Measurements from ENCODE around the gene NPLOC4.

Gene NPLOC4

DNA sequence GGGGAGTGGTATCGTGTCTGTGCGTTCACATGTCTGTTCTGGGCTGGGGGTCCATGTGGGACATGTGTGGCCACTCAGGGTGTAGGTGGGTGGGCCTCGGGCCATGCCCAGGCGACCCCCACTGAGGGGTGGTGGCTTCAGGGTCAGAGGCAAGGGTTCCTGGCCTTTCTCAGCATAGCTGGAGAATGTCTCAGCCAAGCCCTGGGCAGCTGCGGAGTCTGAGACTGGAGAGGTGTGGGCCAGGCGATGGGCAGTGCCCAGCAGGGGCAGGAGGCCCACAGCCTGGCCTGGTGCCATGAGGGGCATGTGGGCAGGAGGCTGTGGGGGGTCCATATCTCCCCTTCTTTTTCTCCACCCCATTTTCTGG, 107.5 kb downstream of the NPLOC4 start:
- DNase-seq = no peak

GRCh38 chr17:81528651-81529436, 108.1 kb downstream of the NPLOC4 start:
- no peak for DNase-seq

GRCh38 chr17:81528384-81528650, 108.6 kb downstream of the NPLOC4 start:
- no peak for DNase-seq

GRCh38 chr17:81527591-81528383, 109.1 kb downstream of the NPLOC4 start, which contains the start of gene FSCN2:
Gene FSCN2 (plus strand): TSS chr17:81528377. CDS start chr17:81528532, 155 bp downstream.
- DNase-seq = no peak

DNA sequence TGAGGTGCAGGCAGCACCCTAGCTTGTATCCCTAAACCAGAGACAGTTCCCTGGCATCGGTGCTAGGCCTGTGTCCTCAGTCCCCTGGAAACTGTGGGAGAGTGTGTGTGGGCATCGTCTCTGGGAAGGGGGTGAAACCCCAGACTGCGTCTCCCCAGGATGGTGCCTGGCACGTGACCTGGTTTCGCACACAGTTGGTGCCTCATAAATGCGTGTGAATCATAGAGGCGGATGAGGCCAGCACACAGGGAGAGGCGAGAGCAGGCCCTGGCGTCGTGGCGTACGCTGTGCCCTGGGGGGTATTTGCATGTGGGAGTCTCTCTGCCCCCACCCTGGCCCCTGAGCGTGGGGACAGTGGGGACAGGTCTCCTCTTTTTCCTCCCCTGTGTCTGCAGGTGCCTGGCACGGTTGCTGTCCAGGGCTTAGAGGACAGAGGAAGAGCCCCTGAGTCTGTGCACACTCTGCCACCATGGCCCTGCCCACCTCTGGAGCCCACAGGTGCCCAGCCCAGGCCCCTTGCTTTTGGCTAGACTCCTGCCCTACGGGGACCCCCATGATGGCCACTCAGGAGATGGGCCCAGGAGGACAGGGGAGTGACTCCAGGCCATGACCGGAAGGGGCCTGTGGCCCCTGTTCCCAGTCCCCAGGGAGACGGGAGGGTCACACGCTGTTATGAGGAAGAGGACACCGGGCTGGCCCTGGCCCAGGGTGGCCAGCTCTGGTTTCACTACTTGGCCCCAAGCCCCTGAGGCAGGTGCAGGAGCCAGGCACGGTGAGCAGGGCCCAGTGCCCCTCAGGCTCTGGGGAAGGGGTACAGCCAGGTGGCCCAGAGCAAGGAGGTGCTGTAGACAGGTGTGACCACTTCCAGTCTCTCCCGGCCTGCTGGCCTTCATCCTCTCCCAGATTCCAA, 110.0 kb downstream of the NPLOC4 start:
- DNase-seq = no peak

DNA sequence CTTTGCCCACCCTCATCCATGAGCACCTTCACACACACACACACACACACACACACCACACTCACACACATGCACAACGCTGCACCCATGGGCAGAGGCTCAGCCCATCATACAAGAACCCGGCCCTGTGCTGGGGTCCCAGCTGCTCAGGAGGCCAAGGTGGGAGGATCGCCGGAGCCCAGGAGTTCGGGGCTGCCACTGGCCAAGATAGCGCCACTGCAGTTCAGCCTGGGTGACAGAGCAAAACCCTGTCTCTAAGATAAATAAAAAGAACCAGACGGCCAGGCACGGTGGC, 112.1 kb downstream of the NPLOC4 start:
- DNase-seq = no peak

DNA sequence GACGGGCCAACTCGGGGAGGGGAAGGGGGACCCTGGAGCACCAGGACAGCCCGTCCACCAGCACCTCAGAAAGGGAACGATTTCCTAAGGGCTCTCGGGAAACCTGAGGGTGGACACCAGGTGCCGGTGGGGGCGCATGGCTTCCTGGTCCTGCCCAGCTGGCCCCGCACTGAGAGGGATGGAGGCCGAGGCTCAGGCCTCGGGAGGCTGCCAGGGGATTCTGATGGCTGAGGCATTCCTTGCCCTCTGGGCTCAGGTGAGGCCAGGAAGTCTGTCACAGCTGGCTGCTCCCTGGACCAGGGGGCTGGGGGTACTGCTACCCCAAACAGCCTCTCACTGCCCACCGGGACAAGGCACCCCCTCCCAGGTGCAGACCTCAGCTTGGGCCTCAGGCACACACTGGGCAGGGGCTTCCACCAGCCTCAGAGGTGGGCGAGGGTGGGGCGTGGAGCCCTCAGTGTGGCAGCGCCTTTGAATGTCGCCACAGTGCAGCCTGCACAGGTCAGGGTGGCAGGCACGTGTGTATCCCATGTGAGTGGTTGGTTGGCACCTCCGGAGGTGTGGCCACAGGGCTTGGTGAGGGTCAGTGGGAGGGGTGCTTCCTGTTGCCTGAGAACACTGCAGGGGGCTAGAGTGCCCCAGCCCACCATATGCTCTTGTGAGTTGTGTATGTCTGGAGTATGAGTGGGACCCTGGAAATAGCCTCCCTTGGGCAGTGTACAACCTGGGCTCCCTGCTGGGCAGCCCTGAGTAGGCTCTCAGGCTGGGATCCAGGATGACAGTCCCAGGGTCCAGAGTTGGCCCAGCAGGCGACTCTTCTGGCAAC, 112.7 kb downstream of the NPLOC4 start:
- no peak for DNase-seq

DNA sequence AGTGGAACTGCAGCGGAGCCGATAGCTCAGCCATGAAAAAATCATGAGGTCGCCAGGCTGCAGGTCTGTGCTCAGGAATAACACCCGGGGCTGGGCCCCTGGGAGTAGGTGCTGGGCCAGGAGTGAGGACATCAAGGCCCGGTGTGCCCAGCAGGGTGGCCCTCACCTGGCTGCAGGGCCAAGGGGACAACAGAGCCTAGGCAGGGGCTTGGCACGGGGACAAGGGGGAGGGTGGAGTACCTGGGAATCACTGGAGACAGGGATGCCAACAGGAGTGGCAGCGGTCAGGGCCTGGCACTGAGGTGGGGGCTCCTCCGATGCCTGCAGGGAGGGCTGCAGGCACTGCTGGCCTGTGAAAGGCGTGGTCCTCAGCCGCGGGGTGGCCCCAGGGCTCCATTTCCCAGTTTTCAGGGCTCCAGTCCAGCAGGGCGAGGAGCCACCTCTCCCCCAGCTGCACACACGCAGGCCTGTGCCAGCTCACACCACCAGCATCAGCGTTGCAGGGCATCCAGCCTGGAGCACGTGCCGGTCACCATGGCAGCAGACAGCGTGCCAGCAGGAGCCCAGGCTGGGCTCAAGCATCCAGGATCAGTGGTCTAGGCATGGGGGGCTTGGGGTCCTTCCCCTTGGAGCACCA, 113.4 kb downstream of the NPLOC4 start:
- DNase-seq = no peak

- no peak for DNase-seq
Measured at GRCh38 chr17:81522491-81523401, 114.2 kb downstream of the NPLOC4 start.

- no peak for DNase-seq
Measured at GRCh38 chr17:81520021-81520901, 116.7 kb downstream of the NPLOC4 start.

- peak; percentile 73 for DNase-seq
Measured at GRCh38 chr17:81519284-81520020, 117.5 kb downstream of the NPLOC4 start.

DNA sequence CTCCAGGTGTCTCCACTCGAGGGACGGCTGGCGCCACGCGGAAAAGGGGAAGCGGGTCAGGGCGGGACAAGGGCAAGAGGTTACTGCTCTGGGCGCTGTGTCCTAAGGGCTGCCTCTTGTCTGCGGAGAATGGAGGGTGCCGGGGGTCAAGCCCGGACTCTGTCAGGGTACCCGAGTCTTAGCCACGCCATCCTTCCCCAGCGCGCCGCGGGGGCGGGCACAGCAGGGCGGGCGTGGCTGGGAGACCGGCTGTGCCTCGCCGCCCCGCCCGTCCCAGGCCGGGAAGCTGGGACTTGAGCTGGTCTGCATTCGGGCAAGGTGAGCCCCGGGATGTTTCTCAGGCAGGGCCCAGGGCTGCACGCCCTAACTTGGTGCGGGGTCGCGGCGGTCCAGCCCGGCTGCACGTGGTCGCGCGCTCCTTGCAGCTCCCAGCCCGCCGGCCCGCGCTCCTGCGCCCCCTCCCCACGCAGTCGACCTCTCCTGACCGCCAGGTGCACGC, 118.1 kb downstream of the NPLOC4 start:
- DNase-seq = peak; percentile 32

- DNase-seq = no peak
Measured at GRCh38 chr17:81518113-81518784, 118.7 kb downstream of the NPLOC4 start.

DNA sequence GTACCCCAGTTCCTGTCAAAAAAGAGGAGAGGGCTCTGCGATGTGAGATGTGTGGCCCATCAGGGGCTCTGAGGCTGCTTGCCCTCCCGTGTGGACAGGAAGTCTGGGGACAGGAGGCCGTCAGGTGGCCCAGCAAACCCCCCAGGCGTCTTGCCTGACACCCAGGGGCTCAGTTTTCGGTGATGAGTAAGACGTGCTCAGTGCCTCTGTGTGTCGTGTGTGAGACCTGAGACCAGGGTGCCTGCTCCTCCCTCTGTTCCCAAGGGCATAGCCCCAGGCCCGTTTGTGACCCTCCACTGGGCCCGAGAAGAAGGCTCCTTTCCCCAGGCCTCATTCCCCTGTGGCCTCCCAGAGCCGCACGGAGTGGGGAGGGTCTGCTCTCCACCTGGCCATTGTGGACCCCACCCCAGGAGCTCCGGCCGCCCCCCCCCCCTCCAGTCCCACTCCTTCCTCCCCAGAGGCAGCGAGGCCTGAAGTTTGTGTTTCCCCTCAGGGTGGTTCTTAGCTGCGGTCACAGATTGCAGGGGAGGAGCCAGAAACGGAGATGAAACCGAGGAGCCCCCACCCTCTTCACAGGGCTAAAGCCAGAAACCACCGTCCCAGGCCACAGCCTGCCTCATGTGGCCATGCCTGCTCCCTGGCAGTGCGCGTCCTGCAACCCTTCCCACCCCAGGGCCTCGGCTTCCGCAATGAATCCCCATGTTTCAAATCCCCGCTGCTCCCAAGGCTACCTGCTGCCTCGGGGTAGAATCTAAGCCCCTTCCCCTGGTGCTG, 119.4 kb downstream of the NPLOC4 start:
- peak; percentile 66 for DNase-seq

- no peak for DNase-seq
Measured at GRCh38 chr17:81517009-81517338, 119.9 kb downstream of the NPLOC4 start.

GRCh38 chr17:81516439-81516838, 120.5 kb downstream of the NPLOC4 start:
- DNase-seq = no peak

- DNase-seq = no peak
Measured at GRCh38 chr17:81515530-81516041, 121.3 kb downstream of the NPLOC4 start.

All from CD4-positive, alpha-beta T cell treated with Interferon gamma for 1 hour (primary cell).